ENCODE data around the gene GKN2.

DNA sequence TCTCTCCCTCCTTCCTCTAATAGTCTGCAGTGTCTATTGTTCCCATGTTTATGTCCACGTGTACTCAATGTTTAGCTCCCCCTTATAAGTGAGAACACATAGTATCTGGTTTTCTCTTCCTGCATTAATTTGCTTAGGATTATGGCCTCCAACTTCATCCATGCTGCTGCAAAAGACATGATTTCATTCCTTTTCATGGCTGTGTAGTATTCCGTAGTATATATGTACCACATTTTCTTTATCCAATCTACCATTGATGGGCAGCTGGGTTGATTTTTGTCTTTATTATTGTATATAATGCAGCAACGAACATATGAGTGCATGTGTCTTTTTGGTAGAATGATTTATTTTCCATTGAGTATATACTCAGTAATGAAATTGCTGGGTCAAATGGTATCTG lies 13.8 kb downstream of the GKN2 start:
- TF ChIP-seq, protein P1, sequence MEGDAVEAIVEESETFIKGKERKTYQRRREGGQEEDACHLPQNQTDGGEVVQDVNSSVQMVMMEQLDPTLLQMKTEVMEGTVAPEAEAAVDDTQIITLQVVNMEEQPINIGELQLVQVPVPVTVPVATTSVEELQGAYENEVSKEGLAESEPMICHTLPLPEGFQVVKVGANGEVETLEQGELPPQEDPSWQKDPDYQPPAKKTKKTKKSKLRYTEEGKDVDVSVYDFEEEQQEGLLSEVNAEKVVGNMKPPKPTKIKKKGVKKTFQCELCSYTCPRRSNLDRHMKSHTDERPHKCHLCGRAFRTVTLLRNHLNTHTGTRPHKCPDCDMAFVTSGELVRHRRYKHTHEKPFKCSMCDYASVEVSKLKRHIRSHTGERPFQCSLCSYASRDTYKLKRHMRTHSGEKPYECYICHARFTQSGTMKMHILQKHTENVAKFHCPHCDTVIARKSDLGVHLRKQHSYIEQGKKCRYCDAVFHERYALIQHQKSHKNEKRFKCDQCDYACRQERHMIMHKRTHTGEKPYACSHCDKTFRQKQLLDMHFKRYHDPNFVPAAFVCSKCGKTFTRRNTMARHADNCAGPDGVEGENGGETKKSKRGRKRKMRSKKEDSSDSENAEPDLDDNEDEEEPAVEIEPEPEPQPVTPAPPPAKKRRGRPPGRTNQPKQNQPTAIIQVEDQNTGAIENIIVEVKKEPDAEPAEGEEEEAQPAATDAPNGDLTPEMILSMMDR (IDR thresholded peaks at IDR 0.05), result no peak
- no peak for TF ChIP-seq POLR2A (IDR thresholded peaks at IDR 0.05)
- TF ChIP-seq POLR2AphosphoS5 (IDR thresholded peaks at IDR 0.05), result no peak
- TF ChIP-seq EP300 (IDR thresholded peaks at IDR 0.05), result no peak
